ENCODE results near the gene CBARP.

GRCh38 chr19:1230783-1231489, 6.9 kb downstream of the CBARP start:
- TF ChIP-seq GATA3 (IDR thresholded peaks at IDR 0.05; ENCODE audit: low read depth, low read length) (no peak), GATA2 (IDR thresholded peaks at IDR 0.05; ENCODE audit: low read depth, low read length) (no peak)

All from SH-SY5Y (cell line).